H7 (cell line): ENCODE data around the gene E2F6. TPM values are rescaled to one million over a fixed set of nuclear protein-coding genes. Genes with fewer than 3 reads are reported as not detected.
A peak's percentile ranks its signal among the peaks of the same experiment; 100 is the strongest.

ENCODE experiments used
- DNase-seq: peaks from one replicate; pipeline ENCODE4 v3.0.0; 2012
- H3K27me3 ChIP-seq: 2 replicates; pipeline ENCODE4 v1.6.0; 2011; ENCODE audit warnings: mild to moderate bottlenecking, low read length; ENCODE audit not compliant: control insufficient read depth, insufficient read depth
- H3K36me3 ChIP-seq: replicated peaks from 2 replicates; pipeline ENCODE4 v1.5.1; 2011; ENCODE audit warnings: low read length; ENCODE audit not compliant: control insufficient read depth, insufficient read depth
- H3K4me3 ChIP-seq: 2 replicates; pipeline ENCODE4 v1.5.1; 2011; ENCODE audit warnings: low read depth, mild to moderate bottlenecking, control low read depth, low read length, moderate library complexity; ENCODE audit not compliant: insufficient read depth
- total RNA-seq: library from RNA; depleted of rRNA; stranded (reverse); fragments of >200 nt; shearing (Covaris generic); gene quantifications from 2 replicates; pipeline ENCODE4 v1.2.3, GENCODE V29; 2014

Gene E2F6
- total RNA-seq, 1 experiment from 2014 or later, result 23.2 TPM

- peak; percentile 65 for DNase-seq
- Histone ChIP-seq H3K36me3 (no peaks in the 10 kb centered on the region; the same call in 1 of the 2 replicates), H3K27me3 (peaks cover 24% of the 10 kb centered on the region), H3K4me3 (peak overlapping the region; percentile 95)
Observed at GRCh38 chr2:11481789-11482472, 16.0 kb upstream of the E2F6 start.

- Histone ChIP-seq H3K27me3 (peaks cover 24% of the 10 kb centered on the region), H3K36me3 (no peaks in the 10 kb centered on the region; the same call in 1 of the 2 replicates), H3K4me3 (peak overlapping the region; percentile 95)
- peak; percentile 37 for DNase-seq
Observed at GRCh38 chr2:11481426-11481788, 15.4 kb upstream of the E2F6 start.

- Histone ChIP-seq H3K4me3 (no peak overlapping the region), H3K27me3 (peaks cover 24% of the 10 kb centered on the region)
- no peak for DNase-seq
Observed at GRCh38 chr2:11480859-11481258, 14.9 kb upstream of the E2F6 start.

GRCh38 chr2:11480406-11480805 lies 14.4 kb upstream of the E2F6 start:
- Histone ChIP-seq H3K36me3 (no peaks in the 10 kb centered on the region), H3K4me3 (no peak overlapping the region), H3K27me3 (peaks cover 24% of the 10 kb centered on the region)
- DNase-seq, result no peak

More at GRCh38 chr2:11480859-11481258, 14.9 kb upstream of the E2F6 start:
- H3K36me3 ChIP-seq, result no peaks in the 10 kb centered on the region; the same call in 1 of the 2 replicates

GRCh38 chr2:11478899-11479605 lies 13.1 kb upstream of the E2F6 start:
- H3K4me3 ChIP-seq, result no peak overlapping the region

GRCh38 chr2:11477994-11478393 lies 12.0 kb upstream of the E2F6 start:
- peak; percentile 76 for DNase-seq
- no peaks in the 10 kb centered on the region for H3K36me3 ChIP-seq
- peaks cover 19% of the 10 kb centered on the region for H3K27me3 ChIP-seq
- H3K4me3 ChIP-seq, result no peak overlapping the region

More at GRCh38 chr2:11478899-11479605, 13.1 kb upstream of the E2F6 start:
- DNase-seq, result no peak
- no peaks in the 10 kb centered on the region for H3K36me3 ChIP-seq
- H3K27me3 ChIP-seq, result peaks cover 24% of the 10 kb centered on the region

GRCh38 chr2:11473659-11474433 lies 7.9 kb upstream of the E2F6 start:
- Histone ChIP-seq H3K4me3 (no peak overlapping the region), H3K27me3 (no peaks in the 10 kb centered on the region), H3K36me3 (no peaks in the 10 kb centered on the region)
- DNase-seq, result no peak

- peaks cover 4% of the 10 kb centered on the region for H3K27me3 ChIP-seq
- no peaks in the 10 kb centered on the region; the same call in 1 of the 2 replicates for H3K36me3 ChIP-seq
- H3K4me3 ChIP-seq, result no peak overlapping the region
- no peak for DNase-seq
Observed at GRCh38 chr2:11467749-11468148, 1.8 kb upstream of the E2F6 start.

GRCh38 chr2:11467129-11467649 lies 1.2 kb upstream of the E2F6 start:
- H3K4me3 ChIP-seq, result no peak overlapping the region
- H3K36me3 ChIP-seq, result no peaks in the 10 kb centered on the region; the same call in 1 of the 2 replicates
- H3K27me3 ChIP-seq, result peaks cover 4% of the 10 kb centered on the region
- no peak for DNase-seq

GRCh38 chr2:11466307-11467128 lies 557 bp upstream of the E2F6 start:
- Histone ChIP-seq H3K36me3 (no peaks in the 10 kb centered on the region; the same call in 1 of the 2 replicates), H3K27me3 (peaks cover 4% of the 10 kb centered on the region), H3K4me3 (peak overlapping the region; percentile 65)
- DNase-seq, result no peak

GRCh38 chr2:11465110-11465484 lies 864 bp downstream of the E2F6 start:
- H3K36me3 ChIP-seq, result no peaks in the 10 kb centered on the region; the same call in 1 of the 2 replicates
- H3K4me3 ChIP-seq, result peak overlapping the region; percentile 65
- no peak for DNase-seq
- peaks cover 4% of the 10 kb centered on the region for H3K27me3 ChIP-seq

- H3K4me3 ChIP-seq, result no peak overlapping the region
- DNase-seq, result no peak
- no peaks in the 10 kb centered on the region for H3K27me3 ChIP-seq
- no peaks in the 10 kb centered on the region; the same call in 1 of the 2 replicates for H3K36me3 ChIP-seq
Observed at GRCh38 chr2:11459816-11460215, 6.1 kb downstream of the E2F6 start.

GRCh38 chr2:11458753-11459152 lies 7.2 kb downstream of the E2F6 start:
- Histone ChIP-seq H3K36me3 (no peaks in the 10 kb centered on the region; the same call in 1 of the 2 replicates), H3K27me3 (no peaks in the 10 kb centered on the region), H3K4me3 (no peak overlapping the region)
- no peak for DNase-seq

- no peak for DNase-seq
- H3K4me3 ChIP-seq, result no peak overlapping the region
- no peaks in the 10 kb centered on the region for H3K27me3 ChIP-seq
- H3K36me3 ChIP-seq, result no peaks in the 10 kb centered on the region; the same call in 1 of the 2 replicates
Observed at GRCh38 chr2:11457935-11458334, 8.0 kb downstream of the E2F6 start.
